GM23338 (cell line): ENCODE measurements around the gene ARHGEF28. TPM values are rescaled to one million over a fixed set of nuclear protein-coding genes. Genes with fewer than 3 reads are reported as not detected.

Source experiments
- ATAC-seq: fragments of 200-7000 bp; cut with Tn5 transposase; 3 replicates; pipeline ENCODE4 v1.9.1; 2020
- DNase-seq: peaks from one replicate; pipeline ENCODE4 v3.0.0-alpha.2; 2015; ENCODE audit warnings: low spot score
- H2AFZ ChIP-seq: fragments of 200-600 bp; sonication (generic); 2 replicates; pipeline ENCODE4 v1.8.0; 2016; ENCODE audit warnings: antibody characterized with exemption, mild to moderate bottlenecking, moderate library complexity
- H3F3A ChIP-seq: fragments of 200-600 bp; sonication (generic); replicated peaks from 2 replicates; pipeline ENCODE4 v1.8.0; 2017; ENCODE audit warnings: antibody characterized with exemption, mixed run types, low read depth
- H3K27ac ChIP-seq: fragments of 200-600 bp; sonication (generic); 2 replicates; pipeline ENCODE4 v1.6.1; 2016; ENCODE audit warnings: low read depth
- H3K27me3 ChIP-seq: fragments of 200-600 bp; sonication (generic); 2 replicates; pipeline ENCODE4 v1.8.0; 2016; ENCODE audit warnings: mild to moderate bottlenecking, mixed run types, moderate library complexity; ENCODE audit not compliant: insufficient read depth
- H3K36me3 ChIP-seq: fragments of 200-600 bp; sonication (generic); 2 replicates; pipeline ENCODE4 v1.8.0; 2016; ENCODE audit warnings: mild to moderate bottlenecking; ENCODE audit not compliant: insufficient read depth
- H3K4me1 ChIP-seq: fragments of 200-600 bp; sonication (generic); 2 replicates; pipeline ENCODE4 v1.8.0; 2016; ENCODE audit warnings: mild to moderate bottlenecking, moderate library complexity; ENCODE audit not compliant: insufficient read depth
- H3K4me2 ChIP-seq: fragments of 200-600 bp; sonication (generic); 2 replicates; pipeline ENCODE4 v1.7.1; 2017; ENCODE audit warnings: mixed run types
- H3K4me3 ChIP-seq: fragments of 200-600 bp; sonication (generic); 2 replicates; pipeline ENCODE4 v1.6.1; 2016; ENCODE audit warnings: mixed run types
- H3K79me2 ChIP-seq: fragments of 200-600 bp; sonication (generic); replicated peaks from 2 replicates; pipeline ENCODE4 v1.8.0; 2017; ENCODE audit warnings: mild to moderate bottlenecking; ENCODE audit not compliant: insufficient read depth
- H3K9me2 ChIP-seq: fragments of 200-600 bp; sonication (generic); 2 replicates; pipeline ENCODE4 v1.8.0; 2017; ENCODE audit not compliant: insufficient read depth
- H4K20me1 ChIP-seq: fragments of 200-600 bp; sonication (generic); replicated peaks from 2 replicates; pipeline ENCODE4 v1.8.0; 2017; ENCODE audit warnings: mild to moderate bottlenecking; ENCODE audit not compliant: insufficient read depth
- H3K27ac Mint-ChIP-seq: 2 replicates; pipeline ENCODE4 v1.8.0; 2020; ENCODE audit warnings: inconsistent platforms, mild to moderate bottlenecking, moderate library complexity, mixed read lengths
- H3K27me3 Mint-ChIP-seq: 3 replicates; pipeline ENCODE4 v1.8.0; 2022; ENCODE audit warnings: low read depth, mild to moderate bottlenecking, moderate library complexity, mixed read lengths, inconsistent platforms; ENCODE audit not compliant: insufficient read depth, poor library complexity
- H3K36me3 Mint-ChIP-seq: 3 replicates; pipeline ENCODE4 v1.8.0; 2021; ENCODE audit warnings: low read depth, mild to moderate bottlenecking, inconsistent platforms, moderate library complexity, mixed read lengths
- H3K4me1 Mint-ChIP-seq: 3 replicates; pipeline ENCODE4 v1.8.0; 2020; ENCODE audit warnings: mild to moderate bottlenecking, inconsistent platforms, mixed read lengths
- H3K4me3 Mint-ChIP-seq: 3 replicates; pipeline ENCODE4 v1.8.0; 2021; ENCODE audit warnings: moderate library complexity, mild to moderate bottlenecking, inconsistent platforms, mixed read lengths
- H3K9me3 Mint-ChIP-seq: 3 replicates; pipeline ENCODE4 v1.8.0; 2020; ENCODE audit warnings: moderate library complexity, mild to moderate bottlenecking, inconsistent platforms, mixed read lengths
- CREB1 ChIP-seq: fragments of 250-450 bp; sonication (Bioruptor Pico); IDR thresholded peaks from 2 replicates; pipeline ENCODE4 v1.5.0; 2020; ENCODE audit warnings: low read depth, mild to moderate bottlenecking, moderate library complexity
- EZH2 ChIP-seq: fragments of 200-600 bp; sonication (generic); IDR thresholded peaks from one replicate; pipeline ENCODE4 v1.8.0; 2017; ENCODE audit warnings: antibody characterized with exemption, mild to moderate bottlenecking, low read depth; ENCODE audit not compliant: unreplicated experiment
- EZH2phosphoT487 ChIP-seq: fragments of 200-600 bp; sonication (generic); IDR thresholded peaks from one replicate; pipeline ENCODE4 v1.8.1; 2018; ENCODE audit warnings: antibody characterized with exemption; ENCODE audit not compliant: unreplicated experiment
- JUNB ChIP-seq: IDR thresholded peaks from one replicate; pipeline ENCODE4 v1.6.1; 2016; ENCODE audit warnings: antibody characterized with exemption; ENCODE audit not compliant: unreplicated experiment
- POLR2AphosphoS5 ChIP-seq: IDR thresholded peaks from 2 replicates; pipeline ENCODE4 v1.6.1; 2016; ENCODE audit warnings: antibody characterized with exemption, low read depth
- REST ChIP-seq: IDR thresholded peaks from one replicate; pipeline ENCODE4 v1.6.1; 2018; ENCODE audit warnings: antibody characterized with exemption; ENCODE audit not compliant: unreplicated experiment
- STAT1 ChIP-seq: IDR thresholded peaks from one replicate; pipeline ENCODE4 v1.6.1; 2016; ENCODE audit warnings: antibody characterized with exemption; ENCODE audit not compliant: unreplicated experiment
- ZNF114 ChIP-seq: fragments of 250-450 bp; sonication (Bioruptor Pico); IDR thresholded peaks from 2 replicates; pipeline ENCODE4 v1.5.0; 2020; ENCODE audit warnings: mild to moderate bottlenecking, moderate library complexity
- ZNF331 ChIP-seq: fragments of 250-450 bp; sonication (Bioruptor Pico); IDR thresholded peaks from 2 replicates; pipeline ENCODE4 v1.5.0; 2020; ENCODE audit warnings: low read depth, mild to moderate bottlenecking, moderate library complexity
- ZNF462 ChIP-seq: fragments of 250-450 bp; sonication (Bioruptor Pico); IDR thresholded peaks from 2 replicates; pipeline ENCODE4 v1.5.0; 2020; ENCODE audit warnings: mild to moderate bottlenecking, moderate library complexity
- polyA plus RNA-seq: library from polyadenylated mRNA; unstranded; fragments of >200 nt; fragmentation: Nextera tagmentation; extraction: Ambion mirVana; gene quantifications from 2 replicates; pipeline ENCODE4 v1.2.1, GENCODE V29; 2016
- total RNA-seq: library from RNA; depleted of rRNA; stranded (reverse); fragments of >200 nt; shearing (Covaris generic); gene quantifications from 2 replicates; pipeline ENCODE4 v1.2.3, GENCODE V29; 2014
- TF ChIP-seq, protein P1 (sequence below), 2 experiments: fragments of 200-600 bp in 1 of 2; sonication (generic) in 1 of 2; conservative IDR thresholded peaks; 2 replicates each; pipeline versions ENCODE4 v1.5.1 to v1.6.1; 2016 to 2017; ENCODE audit warnings: antibody characterized with exemption in 2 of 2, low read depth in 2 of 2, mild to moderate bottlenecking in 2 of 2, moderate library complexity in 1 of 2

The ARHGEF28 gene
- total and polyA plus RNA-seq, 2 experiments from 2014 or later: 0.39 to 1.0 TPM

DNA sequence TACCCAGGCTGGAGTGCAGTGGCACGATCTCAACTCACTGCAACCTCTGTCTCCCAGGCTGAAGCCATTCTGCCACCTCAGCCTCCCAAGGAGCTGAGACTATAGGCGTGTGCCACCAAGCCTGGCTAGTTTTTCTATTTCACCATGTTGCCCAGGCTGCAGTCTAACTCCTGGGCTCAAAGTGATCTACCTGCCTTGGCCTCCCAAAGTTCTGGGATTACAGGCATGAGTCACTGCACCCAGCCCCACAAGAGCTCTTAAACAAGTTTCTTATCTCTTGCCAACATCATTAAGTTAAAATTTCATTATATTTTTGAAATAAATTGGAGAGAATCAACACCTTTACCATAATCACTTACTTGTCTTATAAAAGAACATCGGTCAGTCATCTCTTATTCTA is 280.3 kb downstream of the ARHGEF28 start:
- no peaks in the 10 kb centered on the region for H3K27me3 ChIP-seq
- H3K36me3 ChIP-seq: no peaks in the 10 kb centered on the region; the same call in 1 of the 2 replicates
- Mint-ChIP-seq H3K36me3 (no peaks in the 10 kb centered on the region), H3K4me1 (peaks cover 3% of the 10 kb centered on the region; the same call in 1 of the 3 replicates), H3K4me3 (no peak overlapping the region), H3K27me3 (peaks cover 2% of the 10 kb centered on the region), H3K9me3 (peaks cover 4% of the 10 kb centered on the region; the same call in 1 of the 3 replicates), H3K27ac (no peak overlapping the region)
- H3K4me1 ChIP-seq: no peaks in the 10 kb centered on the region
- TF ChIP-seq, protein P1, sequence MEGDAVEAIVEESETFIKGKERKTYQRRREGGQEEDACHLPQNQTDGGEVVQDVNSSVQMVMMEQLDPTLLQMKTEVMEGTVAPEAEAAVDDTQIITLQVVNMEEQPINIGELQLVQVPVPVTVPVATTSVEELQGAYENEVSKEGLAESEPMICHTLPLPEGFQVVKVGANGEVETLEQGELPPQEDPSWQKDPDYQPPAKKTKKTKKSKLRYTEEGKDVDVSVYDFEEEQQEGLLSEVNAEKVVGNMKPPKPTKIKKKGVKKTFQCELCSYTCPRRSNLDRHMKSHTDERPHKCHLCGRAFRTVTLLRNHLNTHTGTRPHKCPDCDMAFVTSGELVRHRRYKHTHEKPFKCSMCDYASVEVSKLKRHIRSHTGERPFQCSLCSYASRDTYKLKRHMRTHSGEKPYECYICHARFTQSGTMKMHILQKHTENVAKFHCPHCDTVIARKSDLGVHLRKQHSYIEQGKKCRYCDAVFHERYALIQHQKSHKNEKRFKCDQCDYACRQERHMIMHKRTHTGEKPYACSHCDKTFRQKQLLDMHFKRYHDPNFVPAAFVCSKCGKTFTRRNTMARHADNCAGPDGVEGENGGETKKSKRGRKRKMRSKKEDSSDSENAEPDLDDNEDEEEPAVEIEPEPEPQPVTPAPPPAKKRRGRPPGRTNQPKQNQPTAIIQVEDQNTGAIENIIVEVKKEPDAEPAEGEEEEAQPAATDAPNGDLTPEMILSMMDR (conservative IDR thresholded peaks at IDR 0.05; ENCODE audit: low read depth in 2 of 2): no peak
- H3K9me2 ChIP-seq: no peaks in the 10 kb centered on the region
- no peak overlapping the region for H2AFZ ChIP-seq
- no peaks in the 10 kb centered on the region for H3K79me2 ChIP-seq
- H3K4me3 ChIP-seq: no peak overlapping the region
- no peaks in the 10 kb centered on the region for H4K20me1 ChIP-seq
- no peaks in the 10 kb centered on the region for H3F3A ChIP-seq
- ATAC-seq (no peak), DNase-seq (no peak)
- H3K27ac ChIP-seq: no peak overlapping the region
- H3K4me2 ChIP-seq: no peak overlapping the region

- H3K9me3 Mint-ChIP-seq: peaks cover 4% of the 10 kb centered on the region; the same call in 1 of the 3 replicates
- no peak overlapping the region for H3K27ac Mint-ChIP-seq
- DNase-seq (no peak), ATAC-seq (no peak)
- Histone ChIP-seq H3F3A (no peaks in the 10 kb centered on the region), H3K4me1 (no peaks in the 10 kb centered on the region), H3K27me3 (no peaks in the 10 kb centered on the region), H3K9me2 (no peaks in the 10 kb centered on the region), H3K4me3 (no peak overlapping the region), H2AFZ (no peak overlapping the region), H3K27ac (no peak overlapping the region), H3K4me2 (no peak overlapping the region), H4K20me1 (no peaks in the 10 kb centered on the region), H3K79me2 (no peaks in the 10 kb centered on the region), H3K36me3 (no peaks in the 10 kb centered on the region; the same call in 1 of the 2 replicates)
- no peaks in the 10 kb centered on the region for H3K4me1 Mint-ChIP-seq
- no peaks in the 10 kb centered on the region for H3K36me3 Mint-ChIP-seq
- H3K27me3 Mint-ChIP-seq: no peaks in the 10 kb centered on the region
- H3K4me3 Mint-ChIP-seq: no peak overlapping the region
- TF ChIP-seq EZH2phosphoT487 (no peak), ZNF331 (CRISPR knock-in tag) (no peak), CREB1 (no peak), JUNB (no peak), EZH2 (no peak), REST (no peak), ZNF114 (no peak), ZNF462 (CRISPR knock-in tag) (no peak), POLR2AphosphoS5 (no peak), STAT1 (no peak)
Measured at GRCh38 chr5:73907164-73907563, 281.2 kb downstream of the ARHGEF28 start.
